H9 (cell line): Measurements from ENCODE around the gene CNNM1. TPM values are rescaled to one million over a fixed set of nuclear protein-coding genes. Genes with fewer than 3 reads are reported as not detected.

ENCODE experiments used
- DNase-seq: peaks from one replicate; pipeline ENCODE4 v3.0.0-alpha.2; 2017
- H2AFZ ChIP-seq: one replicate; pipeline ENCODE4 v1.6.1; 2013; ENCODE audit warnings: mild to moderate bottlenecking, low read length, control low read depth, moderate library complexity
- H2AK5ac ChIP-seq: 2 replicates; pipeline ENCODE4 v1.6.1; 2013; ENCODE audit warnings: low read length, control low read depth, mixed read lengths; ENCODE audit not compliant: insufficient read length
- H2BK120ac ChIP-seq: one replicate; pipeline ENCODE4 v1.6.1; 2013; ENCODE audit warnings: low read depth, mild to moderate bottlenecking, low read length, control low read depth, inconsistent platforms; ENCODE audit not compliant: poor library complexity, severe bottlenecking
- H2BK12ac ChIP-seq: 2 replicates; pipeline ENCODE4 v1.6.1; 2013; ENCODE audit warnings: low read length, control low read depth, mixed read lengths, low read depth; ENCODE audit not compliant: insufficient read length
- H2BK15ac ChIP-seq: 2 replicates; pipeline ENCODE4 v1.6.1; 2013; ENCODE audit warnings: low read depth, low read length, control low read depth
- H2BK20ac ChIP-seq: one replicate; pipeline ENCODE4 v1.6.1; 2013; ENCODE audit warnings: low read depth, mild to moderate bottlenecking, low read length, control low read depth, inconsistent platforms; ENCODE audit not compliant: poor library complexity, severe bottlenecking
- H2BK5ac ChIP-seq: 2 replicates; pipeline ENCODE4 v1.6.1; 2013; ENCODE audit warnings: low read length, control low read depth, mixed read lengths; ENCODE audit not compliant: insufficient read length
- H3K14ac ChIP-seq: 2 replicates; pipeline ENCODE4 v1.6.1; 2013; ENCODE audit warnings: low read length, control low read depth; ENCODE audit not compliant: insufficient read depth
- H3K18ac ChIP-seq: 2 replicates; pipeline ENCODE4 v1.6.1; 2013; ENCODE audit warnings: low read depth, mild to moderate bottlenecking, mixed read lengths, low read length, control low read depth; ENCODE audit not compliant: insufficient read length
- H3K23ac ChIP-seq: 2 replicates; pipeline ENCODE4 v1.6.1; 2013; ENCODE audit warnings: low read length, control low read depth, mixed read lengths, low read depth; ENCODE audit not compliant: insufficient read length
- H3K23me2 ChIP-seq: 2 replicates; pipeline ENCODE4 v1.6.1; 2013; ENCODE audit warnings: low read depth, mild to moderate bottlenecking, mixed read lengths, low read length, control low read depth; ENCODE audit not compliant: insufficient read length, poor library complexity, severe bottlenecking
- H3K27ac ChIP-seq: 2 replicates; pipeline ENCODE4 v1.5.1; 2013; ENCODE audit warnings: low read length, control low read depth, mixed read lengths, low read depth; ENCODE audit not compliant: insufficient read length
- H3K27me3 ChIP-seq: 2 replicates; pipeline ENCODE4 v1.6.1; 2013; ENCODE audit warnings: low read length, control low read depth, inconsistent platforms; ENCODE audit not compliant: insufficient read depth
- H3K4ac ChIP-seq: 2 replicates; pipeline ENCODE4 v1.6.1; 2013; ENCODE audit warnings: low read depth, mild to moderate bottlenecking, control low read depth, inconsistent platforms, low read length, moderate library complexity
- H3K4me1 ChIP-seq: 2 replicates; pipeline ENCODE4 v1.6.1; 2013; ENCODE audit warnings: low read length, control low read depth, inconsistent platforms; ENCODE audit not compliant: insufficient read depth
- H3K4me2 ChIP-seq: 2 replicates; pipeline ENCODE4 v1.6.1; 2013; ENCODE audit warnings: low read length, control low read depth, mixed read lengths; ENCODE audit not compliant: insufficient read length, insufficient read depth
- H3K56ac ChIP-seq: 2 replicates; pipeline ENCODE4 v1.6.1; 2013; ENCODE audit warnings: low read depth, mild to moderate bottlenecking, mixed read lengths, low read length, control low read depth; ENCODE audit not compliant: insufficient read length
- H3K79me1 ChIP-seq: 2 replicates; pipeline ENCODE4 v1.6.1; 2013; ENCODE audit warnings: low read depth, mild to moderate bottlenecking, moderate library complexity, low read length, control low read depth, inconsistent platforms; ENCODE audit not compliant: insufficient read depth, poor library complexity, severe bottlenecking
- H3K79me2 ChIP-seq: 2 replicates; pipeline ENCODE4 v1.6.1; 2013; ENCODE audit warnings: low read length, control low read depth, inconsistent platforms; ENCODE audit not compliant: insufficient read depth
- H3K9ac ChIP-seq: 2 replicates; pipeline ENCODE4 v1.6.1; 2013; ENCODE audit warnings: low read length, control low read depth, mixed read lengths; ENCODE audit not compliant: insufficient read length; ENCODE audit errors: extremely low read depth
- H3K9me3 ChIP-seq: one replicate; pipeline ENCODE4 v1.6.1; 2013; ENCODE audit warnings: low read depth, low read length, inconsistent platforms; ENCODE audit not compliant: control insufficient read depth
- H3T11ph ChIP-seq: one replicate; pipeline ENCODE4 v1.6.1; 2013; ENCODE audit warnings: mild to moderate bottlenecking, low read length, control low read depth, inconsistent platforms
- H4K20me1 ChIP-seq: one replicate; pipeline ENCODE4 v1.6.1; 2013; ENCODE audit not compliant: control insufficient read depth, insufficient read length, insufficient read depth
- H4K5ac ChIP-seq: 2 replicates; pipeline ENCODE4 v1.6.1; 2013; ENCODE audit warnings: low read depth, mild to moderate bottlenecking, mixed read lengths, low read length, control low read depth; ENCODE audit not compliant: insufficient read length
- H4K8ac ChIP-seq: replicated peaks from 2 replicates; pipeline ENCODE4 v1.6.1; 2013; ENCODE audit warnings: low read length, control low read depth, mixed read lengths, low read depth; ENCODE audit not compliant: insufficient read length
- H4K91ac ChIP-seq: 2 replicates; pipeline ENCODE4 v1.6.1; 2013; ENCODE audit warnings: low read depth, mild to moderate bottlenecking, moderate library complexity, mixed read lengths, low read length, control low read depth; ENCODE audit not compliant: insufficient read length
- H3K27ac Mint-ChIP-seq, 3 experiments: 2 replicates in 2 of 3; 3 replicates in 1 of 3; pipeline ENCODE4 v1.8.0; 2020 to 2021; ENCODE audit warnings: mixed read lengths in 3 of 3, mild to moderate bottlenecking in 1 of 3, moderate library complexity in 1 of 3
- H3K27me3 Mint-ChIP-seq: 2 replicates; pipeline ENCODE4 v1.8.0; 2021; ENCODE audit warnings: low read depth, mild to moderate bottlenecking, moderate library complexity, mixed read lengths
- H3K36me3 Mint-ChIP-seq, 3 experiments: 2 replicates in 2 of 3; 3 replicates in 1 of 3; pipeline ENCODE4 v1.8.0; 2020 to 2021; ENCODE audit warnings: low read depth in 3 of 3, mixed read lengths in 3 of 3; ENCODE audit not compliant: insufficient read depth in 1 of 3
- H3K4me1 Mint-ChIP-seq, 2 experiments: 2 replicates each; pipeline ENCODE4 v1.8.0; 2020; ENCODE audit warnings: mixed read lengths in 2 of 2
- H3K4me3 Mint-ChIP-seq, 2 experiments: 2 replicates in 1 of 2; 3 replicates in 1 of 2; pipeline ENCODE4 v1.8.0; 2020 to 2021; ENCODE audit warnings: mild to moderate bottlenecking in 2 of 2, mixed read lengths in 2 of 2, moderate library complexity in 1 of 2
- H3K9me3 Mint-ChIP-seq, 2 experiments: 2 replicates in 1 of 2; 3 replicates in 1 of 2; pipeline ENCODE4 v1.8.0; 2020; ENCODE audit warnings: mild to moderate bottlenecking in 2 of 2, mixed read lengths in 2 of 2, moderate library complexity in 1 of 2
- CTCF ChIP-seq: fragments of 200-600 bp; sonication (generic); conservative IDR thresholded peaks from 3 replicates; pipeline ENCODE4 v1.8.0; 2021; ENCODE audit warnings: antibody characterized with exemption, mild to moderate bottlenecking
- WGBS: extraction: QIAGEN DNeasy Blood & Tissue Kit; methylation state at CpG from one replicate; pipeline ENCODE4 v1.1.7; 2013; ENCODE audit warnings: missing lambda C conversion rate, low lambda C conversion rate, mixed read lengths; ENCODE audit not compliant: insufficient read length; ENCODE audit errors: extremely low coverage; 5-methylcytosine and 5-hydroxymethylcytosine counted together
- total RNA-seq: library from RNA; stranded (reverse); gene quantifications from 2 replicates; pipeline ENCODE4 v1.2.1, GENCODE V29; 2021

The CNNM1 gene
- total RNA-seq, 1 experiment from 2014 or later = 0.35 TPM

GRCh38 chr10:99394256-99394655 is 65.1 kb downstream of the CNNM1 start:
- Mint-ChIP-seq H3K9me3 (no peaks in the 10 kb centered on the region; a peak in 1 of 5 replicates), H3K4me3 (no peak overlapping the region), H3K27ac (no peak overlapping the region; a peak in 1 of 7 replicates), H3K36me3 (peaks cover 9 to 33% (median 21%) of the 10 kb centered on the region in 3 experiments; a peak in 6 of 7 replicates), H3K27me3 (peaks cover 4% of the 10 kb centered on the region), H3K4me1 (peaks cover 35 to 46% of the 10 kb centered on the region in 2 experiments)
- Histone ChIP-seq H3K23me2 (no peaks in the 10 kb centered on the region), H3K79me2 (no peaks in the 10 kb centered on the region), H3K14ac (no peak overlapping the region), H2BK120ac (no peak overlapping the region), H3K27ac (no peak overlapping the region), H3K9ac (no peak overlapping the region), H2BK12ac (no peak overlapping the region), H2BK5ac (no peak overlapping the region), H4K5ac (no peak overlapping the region), H2BK20ac (no peak overlapping the region), H3T11ph (no peak overlapping the region), H2BK15ac (no peak overlapping the region), H3K4me1 (peaks cover 7% of the 10 kb centered on the region; the same call in 1 of the 2 replicates), H4K8ac (no peak overlapping the region), H4K91ac (no peak overlapping the region), H3K9me3 (no peaks in the 10 kb centered on the region), H3K56ac (no peak overlapping the region), H3K23ac (no peak overlapping the region), H3K79me1 (no peaks in the 10 kb centered on the region), H3K4ac (no peak overlapping the region), H3K4me2 (no peak overlapping the region), H2AFZ (no peak overlapping the region), H3K27me3 (no peaks in the 10 kb centered on the region), H3K18ac (no peak overlapping the region), H4K20me1 (no peaks in the 10 kb centered on the region), H2AK5ac (no peak overlapping the region)
- DNase-seq = no peak
- no CpG with 5 or more reads among the region's 8 CpGs for WGBS
- TF ChIP-seq CTCF = no peak
